Activated CD4-positive, alpha-beta T cell treated with anti-CD3 and anti-CD28 coated beads, Interleukin-2, amount 10 ng/mL, durations not matched to agents 24 days and 14 days (primary cell): ENCODE measurements around the gene ERI3. TPM values are rescaled to one million over a fixed set of nuclear protein-coding genes. Genes with fewer than 3 reads are reported as not detected.

Source experiments
- DNase-seq: peaks from one replicate; pipeline ENCODE4 v3.0.0; 2022
- H3K27ac Mint-ChIP-seq: one replicate; pipeline ENCODE4 v1.8.0; 2022; ENCODE audit warnings: mild to moderate bottlenecking, mixed read lengths
- H3K27me3 Mint-ChIP-seq: one replicate; pipeline ENCODE4 v1.8.0; 2022; ENCODE audit warnings: mixed read lengths
- H3K36me3 Mint-ChIP-seq: one replicate; pipeline ENCODE4 v1.8.0; 2022; ENCODE audit warnings: low read depth, mild to moderate bottlenecking, mixed read lengths
- H3K4me1 Mint-ChIP-seq: one replicate; pipeline ENCODE4 v1.8.0; 2021; ENCODE audit warnings: mixed read lengths
- H3K4me3 Mint-ChIP-seq: one replicate; pipeline ENCODE4 v1.8.0; 2022; ENCODE audit warnings: mild to moderate bottlenecking, moderate library complexity, mixed read lengths
- H3K9me3 Mint-ChIP-seq: one replicate; pipeline ENCODE4 v1.8.0; 2021; ENCODE audit warnings: mixed read lengths
- intact Hi-C: fragments of 100-400 bp; cut with micrococcal nuclease; formaldehyde crosslinking; loops from one replicate; pipeline ENCODE4 v1.15.1; 2023
- total RNA-seq: library from RNA; stranded (reverse); gene quantifications from 2 replicates; pipeline ENCODE4 v1.2.3, GENCODE V29; 2022

Gene ERI3
- total RNA-seq, 1 donor from 2014 or later = 50.2 TPM

- intact Hi-C loops = no loop called here
- no peaks in the 10 kb centered on the region for H3K27me3 Mint-ChIP-seq
- H3K4me3 Mint-ChIP-seq = no peak overlapping the region
- no peak overlapping the region for H3K27ac Mint-ChIP-seq
- no peaks in the 10 kb centered on the region for H3K9me3 Mint-ChIP-seq
- no peak for DNase-seq
- no peaks in the 10 kb centered on the region for H3K36me3 Mint-ChIP-seq
- peaks cover 27% of the 10 kb centered on the region for H3K4me1 Mint-ChIP-seq
Observed at GRCh38 chr1:44261962-44262361, 93.1 kb downstream of the ERI3 start.

- intact Hi-C loops = no loop called here
- Mint-ChIP-seq H3K4me3 (no peak overlapping the region), H3K9me3 (no peaks in the 10 kb centered on the region), H3K27ac (no peak overlapping the region), H3K4me1 (peaks cover 27% of the 10 kb centered on the region), H3K36me3 (no peaks in the 10 kb centered on the region), H3K27me3 (no peaks in the 10 kb centered on the region)
- no peak for DNase-seq
Observed at GRCh38 chr1:44261171-44261817, 93.8 kb downstream of the ERI3 start.

GRCh38 chr1:44260792-44261170 lies 94.3 kb downstream of the ERI3 start:
- no peaks in the 10 kb centered on the region for H3K27me3 Mint-ChIP-seq

GRCh38 chr1:44259090-44259489 lies 96.0 kb downstream of the ERI3 start:
- intact Hi-C loops = no loop called here
- no peak for DNase-seq
- H3K4me3 Mint-ChIP-seq = no peak overlapping the region
- H3K4me1 Mint-ChIP-seq = peaks cover 14% of the 10 kb centered on the region
- no peaks in the 10 kb centered on the region for H3K36me3 Mint-ChIP-seq
- H3K9me3 Mint-ChIP-seq = no peaks in the 10 kb centered on the region
- H3K27ac Mint-ChIP-seq = no peak overlapping the region
- no peaks in the 10 kb centered on the region for H3K27me3 Mint-ChIP-seq

More at GRCh38 chr1:44260792-44261170, 94.3 kb downstream of the ERI3 start:
- Mint-ChIP-seq H3K9me3 (no peaks in the 10 kb centered on the region), H3K27ac (no peak overlapping the region), H3K36me3 (no peaks in the 10 kb centered on the region), H3K4me3 (no peak overlapping the region), H3K4me1 (peaks cover 23% of the 10 kb centered on the region)
- intact Hi-C loops = no loop called here
- DNase-seq = no peak

GRCh38 chr1:44256762-44257554 lies 98.1 kb downstream of the ERI3 start:
- DNase-seq = no peak

GRCh38 chr1:44254392-44254910 lies 100.6 kb downstream of the ERI3 start:
- no peaks in the 10 kb centered on the region for H3K36me3 Mint-ChIP-seq
- no peaks in the 10 kb centered on the region for H3K9me3 Mint-ChIP-seq
- intact Hi-C loops = loop anchor here (2.0 kb wide), 1 partner anchor 52 kb away; no protein-coding TSS in a partner anchor
- no peak overlapping the region for H3K27ac Mint-ChIP-seq
- no peak for DNase-seq
- no peaks in the 10 kb centered on the region for H3K4me1 Mint-ChIP-seq
- H3K27me3 Mint-ChIP-seq = no peaks in the 10 kb centered on the region
- H3K4me3 Mint-ChIP-seq = no peak overlapping the region

More at GRCh38 chr1:44256762-44257554, 98.1 kb downstream of the ERI3 start:
- no peak overlapping the region for H3K27ac Mint-ChIP-seq
- no peak overlapping the region for H3K4me3 Mint-ChIP-seq
- H3K9me3 Mint-ChIP-seq = no peaks in the 10 kb centered on the region
- intact Hi-C loops = no loop called here
- H3K4me1 Mint-ChIP-seq = peaks cover 6% of the 10 kb centered on the region
- no peaks in the 10 kb centered on the region for H3K36me3 Mint-ChIP-seq
- H3K27me3 Mint-ChIP-seq = no peaks in the 10 kb centered on the region

GRCh38 chr1:44251989-44252671 lies 102.9 kb downstream of the ERI3 start:
- Mint-ChIP-seq H3K4me1 (no peaks in the 10 kb centered on the region), H3K27ac (no peak overlapping the region)

GRCh38 chr1:44251486-44251885 lies 103.6 kb downstream of the ERI3 start:
- H3K27ac Mint-ChIP-seq = no peak overlapping the region
- no peaks in the 10 kb centered on the region for H3K36me3 Mint-ChIP-seq
- intact Hi-C loops = no loop called here
- H3K27me3 Mint-ChIP-seq = no peaks in the 10 kb centered on the region
- H3K9me3 Mint-ChIP-seq = no peaks in the 10 kb centered on the region
- H3K4me1 Mint-ChIP-seq = no peaks in the 10 kb centered on the region
- H3K4me3 Mint-ChIP-seq = no peak overlapping the region
- no peak for DNase-seq

More at GRCh38 chr1:44251989-44252671, 102.9 kb downstream of the ERI3 start:
- H3K36me3 Mint-ChIP-seq = no peaks in the 10 kb centered on the region
- H3K9me3 Mint-ChIP-seq = no peaks in the 10 kb centered on the region
- DNase-seq = no peak
- H3K27me3 Mint-ChIP-seq = no peaks in the 10 kb centered on the region
- H3K4me3 Mint-ChIP-seq = no peak overlapping the region
- intact Hi-C loops = no loop called here

- no peaks in the 10 kb centered on the region for H3K9me3 Mint-ChIP-seq
Observed at GRCh38 chr1:44250068-44250781, 104.8 kb downstream of the ERI3 start.

GRCh38 chr1:44249543-44249942 lies 105.5 kb downstream of the ERI3 start:
- H3K4me3 Mint-ChIP-seq = no peak overlapping the region
- no peak for DNase-seq
- no peaks in the 10 kb centered on the region for H3K27me3 Mint-ChIP-seq
- no peaks in the 10 kb centered on the region for H3K36me3 Mint-ChIP-seq
- no peaks in the 10 kb centered on the region for H3K4me1 Mint-ChIP-seq
- H3K9me3 Mint-ChIP-seq = no peaks in the 10 kb centered on the region
- intact Hi-C loops = no loop called here
- H3K27ac Mint-ChIP-seq = no peak overlapping the region

More at GRCh38 chr1:44250068-44250781, 104.8 kb downstream of the ERI3 start:
- H3K4me1 Mint-ChIP-seq = no peaks in the 10 kb centered on the region
- no peaks in the 10 kb centered on the region for H3K36me3 Mint-ChIP-seq
- no peaks in the 10 kb centered on the region for H3K27me3 Mint-ChIP-seq
- no peak for DNase-seq
- intact Hi-C loops = no loop called here
- no peak overlapping the region for H3K27ac Mint-ChIP-seq
- no peak overlapping the region for H3K4me3 Mint-ChIP-seq

- H3K27ac Mint-ChIP-seq = no peak overlapping the region
- H3K4me3 Mint-ChIP-seq = no peak overlapping the region
- intact Hi-C loops = no loop called here
Observed at GRCh38 chr1:44246806-44247205, 108.3 kb downstream of the ERI3 start.

GRCh38 chr1:44244986-44245385 lies 110.1 kb downstream of the ERI3 start:
- no peak for DNase-seq
- Mint-ChIP-seq H3K4me1 (no peaks in the 10 kb centered on the region), H3K9me3 (no peaks in the 10 kb centered on the region), H3K27ac (no peak overlapping the region), H3K27me3 (no peaks in the 10 kb centered on the region), H3K36me3 (no peaks in the 10 kb centered on the region), H3K4me3 (no peak overlapping the region)
- intact Hi-C loops = no loop called here

More at GRCh38 chr1:44246806-44247205, 108.3 kb downstream of the ERI3 start:
- Mint-ChIP-seq H3K9me3 (no peaks in the 10 kb centered on the region), H3K36me3 (no peaks in the 10 kb centered on the region), H3K4me1 (no peaks in the 10 kb centered on the region), H3K27me3 (no peaks in the 10 kb centered on the region)
- DNase-seq = no peak

GRCh38 chr1:44243782-44244495 lies 111.1 kb downstream of the ERI3 start:
- no peaks in the 10 kb centered on the region for H3K27me3 Mint-ChIP-seq
- no peak overlapping the region for H3K4me3 Mint-ChIP-seq
- H3K9me3 Mint-ChIP-seq = no peaks in the 10 kb centered on the region
- H3K36me3 Mint-ChIP-seq = no peaks in the 10 kb centered on the region
- intact Hi-C loops = no loop called here
- DNase-seq = no peak
- H3K27ac Mint-ChIP-seq = no peak overlapping the region
- peaks cover 2% of the 10 kb centered on the region for H3K4me1 Mint-ChIP-seq
